Ishikawa (cell line): ENCODE data around the gene TRAF4.
A peak's percentile ranks its signal among the peaks of the same experiment; 100 is the strongest.

Experiments
- CEBPB ChIP-seq: IDR thresholded peaks from 2 replicates; pipeline ENCODE4 v1.6.1; 2012
- CREB1 ChIP-seq: IDR thresholded peaks from 2 replicates; pipeline ENCODE4 v1.6.1; 2012; ENCODE audit warnings: low read depth
- EGR1 ChIP-seq: IDR thresholded peaks from 2 replicates; pipeline ENCODE4 v1.6.1; 2012
- EP300 ChIP-seq: IDR thresholded peaks from 2 replicates; pipeline ENCODE4 v1.6.1; 2012; ENCODE audit warnings: borderline replicate concordance
- FOXM1 ChIP-seq: IDR thresholded peaks from 2 replicates; pipeline ENCODE4 v1.6.1; 2012; ENCODE audit warnings: low read depth, borderline replicate concordance
- MAX ChIP-seq: IDR thresholded peaks from 2 replicates; pipeline ENCODE4 v1.6.1; 2012
- RAD21 ChIP-seq: IDR thresholded peaks from 2 replicates; pipeline ENCODE4 v1.6.1; 2012; ENCODE audit warnings: low read depth
- TAF1 ChIP-seq: IDR thresholded peaks from 2 replicates; pipeline ENCODE4 v1.6.1; 2012; ENCODE audit warnings: low read depth, mild to moderate bottlenecking
- TCF12 ChIP-seq: IDR thresholded peaks from 2 replicates; pipeline ENCODE4 v1.6.1; 2012; ENCODE audit warnings: low read depth
- YY1 ChIP-seq: IDR thresholded peaks from 2 replicates; pipeline ENCODE4 v1.6.1; 2012; ENCODE audit warnings: low read depth
- ZBTB7A ChIP-seq: IDR thresholded peaks from 2 replicates; pipeline ENCODE4 v1.6.1; 2012; ENCODE audit warnings: low read depth
- TF ChIP-seq, protein P1 (sequence below): IDR thresholded peaks from 2 replicates; pipeline ENCODE4 v1.6.1; 2012; ENCODE audit warnings: low read depth, mild to moderate bottlenecking

- TF ChIP-seq ZBTB7A (no peak), RAD21 (peak; percentile 80), EP300 (no peak), CREB1 (no peak), FOXM1 (no peak), MAX (no peak), CEBPB (no peak), TAF1 (no peak), TCF12 (no peak), EGR1 (no peak), YY1 (no peak)
- TF ChIP-seq, protein P1, sequence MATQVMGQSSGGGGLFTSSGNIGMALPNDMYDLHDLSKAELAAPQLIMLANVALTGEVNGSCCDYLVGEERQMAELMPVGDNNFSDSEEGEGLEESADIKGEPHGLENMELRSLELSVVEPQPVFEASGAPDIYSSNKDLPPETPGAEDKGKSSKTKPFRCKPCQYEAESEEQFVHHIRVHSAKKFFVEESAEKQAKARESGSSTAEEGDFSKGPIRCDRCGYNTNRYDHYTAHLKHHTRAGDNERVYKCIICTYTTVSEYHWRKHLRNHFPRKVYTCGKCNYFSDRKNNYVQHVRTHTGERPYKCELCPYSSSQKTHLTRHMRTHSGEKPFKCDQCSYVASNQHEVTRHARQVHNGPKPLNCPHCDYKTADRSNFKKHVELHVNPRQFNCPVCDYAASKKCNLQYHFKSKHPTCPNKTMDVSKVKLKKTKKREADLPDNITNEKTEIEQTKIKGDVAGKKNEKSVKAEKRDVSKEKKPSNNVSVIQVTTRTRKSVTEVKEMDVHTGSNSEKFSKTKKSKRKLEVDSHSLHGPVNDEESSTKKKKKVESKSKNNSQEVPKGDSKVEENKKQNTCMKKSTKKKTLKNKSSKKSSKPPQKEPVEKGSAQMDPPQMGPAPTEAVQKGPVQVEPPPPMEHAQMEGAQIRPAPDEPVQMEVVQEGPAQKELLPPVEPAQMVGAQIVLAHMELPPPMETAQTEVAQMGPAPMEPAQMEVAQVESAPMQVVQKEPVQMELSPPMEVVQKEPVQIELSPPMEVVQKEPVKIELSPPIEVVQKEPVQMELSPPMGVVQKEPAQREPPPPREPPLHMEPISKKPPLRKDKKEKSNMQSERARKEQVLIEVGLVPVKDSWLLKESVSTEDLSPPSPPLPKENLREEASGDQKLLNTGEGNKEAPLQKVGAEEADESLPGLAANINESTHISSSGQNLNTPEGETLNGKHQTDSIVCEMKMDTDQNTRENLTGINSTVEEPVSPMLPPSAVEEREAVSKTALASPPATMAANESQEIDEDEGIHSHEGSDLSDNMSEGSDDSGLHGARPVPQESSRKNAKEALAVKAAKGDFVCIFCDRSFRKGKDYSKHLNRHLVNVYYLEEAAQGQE: no peak
Measured at GRCh38 chr17:28750178-28751047, 6.6 kb downstream of the TRAF4 start.
